NCI-H2029 (cell line): Measurements from ENCODE around the gene PURA.

Experiments
- DNase-seq: peaks from one replicate; lab custom pipeline; 2025; lab: John Stamatoyannopoulos, UW

Gene PURA

GRCh38 chr5:140113699-140114263 lies at the start of gene PURA:
TSS of gene PURA (plus strand) at chr5:140114109. CDS start at chr5:140114182, 73 bp downstream.
- peak; percentile 81 for DNase-seq

DNA sequence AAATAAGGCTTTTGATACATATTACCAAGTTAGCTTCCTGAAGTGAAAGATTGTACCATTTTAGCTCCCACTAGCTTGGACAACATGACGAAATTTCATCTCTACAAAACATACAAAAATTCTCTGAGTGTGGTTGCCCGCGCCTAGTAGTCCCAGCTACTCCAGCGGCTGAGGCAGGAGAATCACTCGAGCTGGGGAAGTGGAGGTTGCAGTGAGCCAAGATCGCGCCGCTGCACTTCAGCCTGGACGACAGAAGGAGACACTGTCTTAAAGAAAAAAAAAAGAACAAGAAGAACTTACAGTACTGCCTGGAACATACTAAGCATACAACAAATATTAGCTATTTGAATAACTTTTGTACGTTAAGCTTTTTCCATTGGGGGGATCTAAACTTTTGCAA lies 41.1 kb upstream of the PURA start:
- DNase-seq: no peak

- no peak for DNase-seq
These were observed 40.6 kb upstream of the PURA start for GRCh38 chr5:140073296-140073695.

GRCh38 chr5:140075371-140075770 lies 38.5 kb upstream of the PURA start:
- DNase-seq: peak; percentile 30

- DNase-seq: no peak
These were observed 37.8 kb upstream of the PURA start for GRCh38 chr5:140076142-140076541.

DNA sequence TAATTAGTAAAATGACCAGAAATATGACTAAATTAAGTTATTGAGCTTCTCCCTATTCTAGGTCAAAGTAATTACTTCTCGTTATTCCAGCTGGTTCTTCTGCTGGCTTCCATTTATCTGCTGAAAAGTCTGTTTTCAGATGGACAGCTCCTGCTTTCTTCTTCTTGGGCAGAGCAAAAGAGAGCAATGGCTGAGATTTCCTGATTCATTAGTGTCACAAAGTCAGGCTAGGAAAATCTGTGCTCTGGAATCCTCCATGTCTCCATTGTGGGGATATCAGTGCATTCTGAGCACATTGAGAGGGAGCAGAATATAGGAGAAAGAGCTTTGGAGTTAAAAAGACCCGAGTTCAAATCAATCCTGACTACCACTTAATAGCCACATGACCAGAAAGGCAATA lies 37.1 kb upstream of the PURA start:
- DNase-seq: no peak

- no peak for DNase-seq
These were observed 30.8 kb upstream of the PURA start for GRCh38 chr5:140083120-140083519.

- DNase-seq: no peak
These were observed 30.3 kb upstream of the PURA start for GRCh38 chr5:140083650-140084049.

DNA sequence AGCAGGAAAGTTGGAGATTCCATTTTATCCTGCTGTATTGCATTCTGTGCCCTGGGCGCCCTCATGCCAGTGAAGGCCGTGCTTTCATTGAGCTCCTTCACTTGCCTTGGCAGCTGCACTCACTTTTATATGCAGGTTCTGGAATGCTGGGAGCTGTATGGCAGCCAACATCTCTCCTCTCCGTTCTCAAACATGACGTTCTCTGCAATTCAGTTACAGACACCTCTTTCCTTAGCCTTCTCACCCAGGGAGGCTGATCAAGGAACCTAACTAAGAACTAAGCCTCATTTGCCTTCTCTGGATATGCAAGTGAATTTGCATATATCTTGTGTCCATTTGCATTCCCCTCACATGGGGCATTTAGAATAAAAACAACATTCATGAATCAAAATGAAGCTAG lies 29.4 kb upstream of the PURA start:
- DNase-seq: no peak

GRCh38 chr5:140090251-140090650 lies 23.7 kb upstream of the PURA start:
- no peak for DNase-seq

DNA sequence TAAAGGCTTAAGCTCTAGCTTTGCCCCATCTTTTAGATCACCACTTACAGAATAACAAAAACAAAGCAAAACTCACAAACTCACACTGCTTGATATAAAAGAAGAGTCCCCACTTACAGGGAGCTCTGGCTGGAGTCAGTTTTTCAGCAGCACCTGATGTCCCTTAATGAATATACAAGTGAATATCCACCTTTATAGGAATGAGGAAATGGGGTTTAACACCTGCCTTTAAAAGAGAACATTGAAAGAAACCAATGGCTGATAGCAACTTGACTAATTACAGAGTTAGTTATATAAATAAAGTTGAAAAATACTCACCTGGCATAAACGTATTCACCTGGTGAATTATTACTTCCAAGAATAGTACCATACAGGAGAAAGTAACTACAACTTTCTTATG lies 20.7 kb upstream of the PURA start:
- DNase-seq: no peak

DNA sequence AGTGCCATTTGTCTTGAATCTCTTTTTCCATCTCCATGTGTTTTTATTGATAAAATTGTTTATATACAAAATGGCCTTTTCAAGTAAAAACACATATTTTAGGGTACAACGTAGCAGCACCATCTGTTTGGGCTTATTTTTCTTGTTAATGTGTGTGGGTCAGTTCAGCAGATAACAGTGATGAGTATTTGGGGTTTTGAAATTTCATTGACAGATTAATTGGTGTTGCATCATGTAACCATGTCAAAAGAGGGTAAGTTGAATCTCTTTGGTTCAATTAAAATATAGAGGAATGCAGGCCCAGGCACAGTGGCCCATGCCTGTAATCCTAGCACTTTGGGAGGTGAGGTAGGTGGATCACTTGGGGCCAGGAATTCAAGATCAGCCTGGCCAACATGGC lies 20.0 kb upstream of the PURA start:
- DNase-seq: no peak

DNA sequence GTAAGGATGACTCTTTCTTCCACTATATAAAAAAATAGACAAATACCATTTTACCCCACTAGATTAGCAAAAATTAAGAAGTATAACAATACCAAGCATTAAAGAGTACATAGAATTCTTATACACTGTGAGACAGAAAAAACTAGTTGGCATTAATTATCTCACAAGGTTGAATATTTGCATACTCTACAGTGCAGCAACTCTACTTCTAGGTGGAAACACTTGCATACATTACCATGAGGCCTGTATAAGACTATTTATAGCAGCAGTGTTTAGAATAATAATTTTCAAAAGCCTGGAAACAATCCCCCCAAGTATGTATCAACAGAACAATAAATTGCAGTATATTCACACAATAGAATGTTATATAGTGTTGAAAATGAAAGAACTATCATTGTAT lies 19.0 kb upstream of the PURA start:
- DNase-seq: no peak

DNA sequence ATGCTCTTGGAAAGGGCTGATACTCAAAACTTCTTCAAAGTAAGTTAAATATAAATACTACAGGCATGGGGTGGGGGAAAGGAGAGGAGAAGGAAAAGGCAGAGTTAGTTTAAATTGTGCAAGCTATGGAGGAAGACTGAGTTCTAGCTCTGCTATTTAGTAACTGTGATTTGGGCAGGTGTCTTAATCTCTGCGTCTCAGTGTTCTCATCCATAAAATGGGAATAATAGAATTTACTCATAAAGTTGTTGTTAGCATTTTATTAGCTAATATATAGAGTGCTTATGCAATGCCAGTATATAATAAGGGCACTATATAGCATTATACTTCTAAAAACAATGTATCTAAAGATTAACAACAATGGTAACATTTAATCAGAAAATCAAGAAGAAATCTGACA lies 12.7 kb upstream of the PURA start:
- DNase-seq: no peak

DNA sequence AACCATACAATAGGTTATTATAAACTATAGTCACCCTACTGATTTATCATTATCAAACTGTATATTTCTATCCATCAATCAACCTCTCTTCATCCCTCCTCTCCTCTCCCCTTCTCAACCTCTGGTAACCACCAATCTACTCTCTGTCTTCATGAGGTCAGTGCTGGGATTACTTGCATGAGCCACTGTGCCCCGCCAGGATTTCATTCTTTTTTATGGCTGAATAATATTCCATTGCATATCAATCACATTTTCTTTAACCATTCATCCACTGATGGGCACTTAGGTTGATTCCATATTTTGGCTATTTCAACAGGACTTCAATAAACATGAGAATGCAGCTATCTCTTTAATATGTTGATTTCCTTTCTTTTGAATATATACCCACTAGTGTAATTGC lies 10.8 kb upstream of the PURA start:
- no peak for DNase-seq

- no peak for DNase-seq
These were observed 9.8 kb upstream of the PURA start for GRCh38 chr5:140104100-140104499.

DNA sequence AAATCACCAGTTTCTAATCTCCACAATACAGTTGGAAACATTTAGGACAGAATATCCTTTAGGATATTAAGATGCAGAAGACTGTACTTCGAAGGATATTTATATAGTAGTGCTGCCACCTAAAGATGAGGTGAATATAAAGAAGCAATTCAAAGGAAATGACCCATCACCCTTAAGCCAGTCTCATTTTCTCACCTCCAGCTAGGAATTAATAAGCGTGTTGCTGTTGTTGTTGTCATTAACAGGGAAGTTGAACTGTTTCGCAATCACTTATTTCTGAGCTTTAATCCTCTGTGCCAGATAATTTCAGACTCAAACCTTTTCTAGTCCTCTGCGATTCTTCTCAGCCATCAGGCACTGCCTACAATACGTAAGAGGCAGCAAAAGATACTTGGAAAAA lies 7.8 kb upstream of the PURA start:
- no peak for DNase-seq

DNA sequence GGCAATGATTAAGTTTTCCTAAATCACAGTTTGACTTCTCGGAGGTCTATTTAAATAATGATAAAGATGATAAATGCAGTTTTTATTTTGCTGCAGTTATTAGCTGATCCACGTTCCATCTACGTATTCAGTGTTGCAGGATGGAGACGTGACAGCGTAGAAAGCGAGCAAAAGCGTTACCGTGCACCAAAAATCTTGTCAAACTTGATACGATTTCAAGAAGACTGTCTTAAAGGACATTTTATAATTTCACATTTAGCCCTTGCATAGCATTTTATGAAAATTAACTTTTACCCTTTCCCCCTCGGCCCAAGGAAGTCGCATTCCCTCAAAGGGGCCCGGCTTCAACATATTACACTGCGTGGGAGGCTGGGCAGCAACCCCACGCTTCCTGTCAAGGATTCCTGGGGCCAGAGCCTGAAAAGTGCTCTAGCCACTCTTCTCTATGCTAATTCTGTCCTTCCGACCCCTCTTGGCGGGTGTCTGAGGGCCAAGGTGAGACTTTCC lies 7.1 kb upstream of the PURA start:
- DNase-seq: no peak

DNA sequence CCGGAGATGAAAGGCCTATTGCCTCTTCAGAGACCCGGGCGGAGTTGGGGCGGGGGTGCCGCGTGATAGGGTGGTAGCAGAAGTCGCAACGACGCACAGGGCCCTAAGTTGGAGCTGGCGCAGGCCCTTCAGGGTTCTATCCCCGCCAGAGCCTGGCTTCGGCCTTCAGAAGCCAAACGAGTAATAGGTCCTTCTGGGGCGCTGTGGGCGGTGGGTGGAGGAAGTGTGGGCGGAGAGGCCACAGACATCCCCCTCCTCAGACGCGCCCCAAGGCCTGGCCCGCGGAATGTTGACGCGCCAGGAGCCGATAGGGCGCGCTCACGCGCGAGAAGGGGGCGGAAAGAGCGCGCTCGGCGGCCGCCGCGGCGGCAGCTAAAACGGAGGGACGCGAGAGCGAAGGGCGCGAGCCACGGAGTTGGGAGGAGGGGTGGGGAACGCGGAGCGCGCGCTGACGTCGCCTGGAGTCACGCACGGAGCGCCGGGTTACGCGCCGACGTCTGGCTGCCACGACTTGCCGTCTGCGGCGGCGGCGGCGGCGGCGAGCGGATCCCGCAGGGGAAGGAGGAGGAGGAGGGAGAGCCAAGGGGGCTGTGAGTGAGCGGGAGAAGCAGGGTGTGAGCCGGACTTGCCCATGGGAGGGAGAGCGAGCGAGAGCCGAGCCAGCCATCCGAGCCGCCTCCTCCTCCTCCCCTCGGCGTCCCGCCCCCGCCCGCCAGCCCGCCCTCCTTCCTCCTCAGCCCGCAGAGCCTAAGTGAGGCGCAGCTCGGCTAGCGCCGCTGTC lies 6.4 kb upstream of the PURA start:
- DNase-seq: peak; percentile 89

- DNase-seq: no peak
These were observed 5.6 kb upstream of the PURA start for GRCh38 chr5:140108093-140109017.

DNA sequence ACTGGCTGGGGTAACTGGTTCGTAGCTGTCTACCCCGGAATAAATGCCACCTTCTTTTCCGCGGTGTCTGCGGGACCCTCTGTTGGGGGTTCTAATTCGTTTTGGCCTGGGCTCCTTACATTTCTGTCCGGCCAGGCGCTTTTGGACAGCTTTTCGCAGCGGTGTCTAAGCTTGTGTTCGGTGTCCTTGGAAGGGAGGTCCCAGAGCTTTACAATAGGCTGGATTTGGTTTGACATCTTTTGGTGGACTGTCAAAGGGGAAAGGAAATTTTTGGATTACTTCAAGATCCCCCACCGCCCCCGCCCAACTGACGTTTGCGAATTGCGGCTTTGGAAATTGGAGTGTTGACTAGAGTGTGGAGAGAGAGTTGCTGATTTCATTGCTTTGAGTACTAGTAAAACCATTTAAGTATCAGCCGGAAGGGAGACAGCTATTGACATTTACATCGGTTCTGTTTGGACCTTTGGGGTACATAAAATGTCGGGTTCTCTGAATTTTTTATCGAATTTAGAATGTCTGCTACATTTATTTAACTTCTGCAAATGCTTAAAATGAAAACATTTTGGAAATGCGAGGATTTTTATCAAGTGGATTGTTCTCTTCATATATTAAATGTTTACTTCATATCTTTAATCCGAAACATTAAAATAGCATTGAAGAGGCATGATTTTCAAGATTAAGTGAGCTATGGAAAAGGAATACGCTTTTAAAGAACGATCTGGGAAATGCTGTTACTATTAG lies 4.7 kb upstream of the PURA start:
- DNase-seq: no peak
